NCI-H2029 (cell line): Measurements from ENCODE around the gene MKLN1.
"Not testable (repeated sequence)": the region's sequence is repeated elsewhere in the genome, so short reads cannot be mapped to it uniquely, and the experiment has no call there.

ENCODE experiments used
- DNase-seq: peaks from one replicate; lab custom pipeline; 2025; lab: John Stamatoyannopoulos, UW

Gene MKLN1

GRCh38 chr7:131501930-131502685 lies 174.4 kb downstream of the MKLN1 start:
- DNase-seq = no peak

- DNase-seq = peak; percentile 12
These were observed 175.3 kb downstream of the MKLN1 start for GRCh38 chr7:131502810-131503508.

- no peak for DNase-seq
These were observed 176.0 kb downstream of the MKLN1 start for GRCh38 chr7:131503639-131504038.

- no peak for DNase-seq
These were observed 176.7 kb downstream of the MKLN1 start for GRCh38 chr7:131504157-131504899.

- not testable (repeated sequence) for DNase-seq
These were observed 177.5 kb downstream of the MKLN1 start for GRCh38 chr7:131505037-131505620.

GRCh38 chr7:131505636-131506557 lies 178.2 kb downstream of the MKLN1 start:
- no peak for DNase-seq

GRCh38 chr7:131506597-131506996 lies 178.9 kb downstream of the MKLN1 start:
- no peak for DNase-seq

GRCh38 chr7:131507592-131508331 lies 180.1 kb downstream of the MKLN1 start:
- DNase-seq = peak; percentile 76

- no peak for DNase-seq
These were observed 181.2 kb downstream of the MKLN1 start for GRCh38 chr7:131508754-131509486.

- DNase-seq = no peak
These were observed 182.1 kb downstream of the MKLN1 start for GRCh38 chr7:131509781-131510180.

GRCh38 chr7:131511071-131511470 lies 183.4 kb downstream of the MKLN1 start:
- no peak for DNase-seq

- no peak for DNase-seq
These were observed 184.3 kb downstream of the MKLN1 start for GRCh38 chr7:131511774-131512535.

- DNase-seq = peak; percentile 89
These were observed 185.8 kb downstream of the MKLN1 start for GRCh38 chr7:131513245-131514061.

GRCh38 chr7:131515471-131515870 lies 187.8 kb downstream of the MKLN1 start:
- DNase-seq = not testable (repeated sequence)

GRCh38 chr7:131517218-131517923 lies 189.7 kb downstream of the MKLN1 start:
- no peak for DNase-seq

GRCh38 chr7:131518626-131519025 lies 190.9 kb downstream of the MKLN1 start:
- no peak for DNase-seq

GRCh38 chr7:131521651-131522163 lies 194.0 kb downstream of the MKLN1 start:
- peak; percentile 60 for DNase-seq
